ENCODE data around the gene COX8C. TPM values are rescaled to one million over a fixed set of nuclear protein-coding genes. Genes with fewer than 3 reads are reported as not detected.
A peak's percentile ranks its signal among the peaks of the same experiment; 100 is the strongest.

COX8C gene
- polyA plus RNA-seq, 2 of the 4 experiments (the other 2 are of a cell fraction) = not detected

DNA sequence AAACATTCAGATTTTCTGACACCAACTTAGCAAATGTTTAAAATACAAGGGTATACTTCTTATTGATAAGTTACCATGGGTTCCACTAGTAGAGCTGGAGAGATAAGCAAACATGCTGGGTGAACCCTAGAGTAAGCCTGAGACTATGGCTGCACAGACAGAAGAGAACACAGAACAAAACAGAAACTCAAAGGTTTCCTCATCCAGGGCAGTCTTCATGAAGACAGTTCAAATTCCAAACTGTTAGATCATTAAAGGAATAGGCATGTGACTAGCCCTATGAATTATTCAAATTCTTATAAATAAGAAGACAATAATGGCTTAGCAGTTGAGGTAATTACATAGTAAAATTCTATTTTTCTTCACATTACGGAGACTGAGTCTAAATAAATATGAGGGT is 42.2 kb upstream of the COX8C start:
- FAIRE-seq (no peak), DNase-seq (ENCODE audit: low read depth in 1 of 2, low spot score in 1 of 2) (no peak), ATAC-seq (0 out of 6 replicates have a peak, but pooled peaks of 1 of the 2 experiments have one; percentile 31)
- no peak overlapping the region for H3K4me3 ChIP-seq
- no peaks in the 10 kb centered on the region for H3K9me3 ChIP-seq
- peak overlapping the region; percentile 8; the same call in 1 of the 3 replicates for H3K4me2 ChIP-seq
- peaks cover 19% of the 10 kb centered on the region; the same call in 2 of the 3 replicates for H3K4me1 ChIP-seq
- TF ChIP-seq FOXS1 (CRISPR knock-in tag; IDR thresholded peaks at IDR 0.05) (no peak), ZNF302 (CRISPR knock-in tag; IDR thresholded peaks at IDR 0.05) (no peak), HEYL (CRISPR knock-in tag; IDR thresholded peaks at IDR 0.05) (no peak), CBX2 (IDR thresholded peaks at IDR 0.05; ENCODE audit: borderline replicate concordance, low read depth) (no peak), KDM5A (IDR thresholded peaks at IDR 0.05) (no peak), FOSB (CRISPR knock-in tag; IDR thresholded peaks at IDR 0.05) (no peak), CHD2 (IDR thresholded peaks at IDR 0.05; ENCODE audit: low read length, partially characterized antibody) (no peak), RNF2 (IDR thresholded peaks at IDR 0.05; ENCODE audit: borderline replicate concordance, low read depth) (no peak), PHF8 (IDR thresholded peaks at IDR 0.05; ENCODE audit: borderline replicate concordance, low read depth) (no peak), RARB (CRISPR knock-in tag; IDR thresholded peaks at IDR 0.05) (no peak), ZFP36 (IDR thresholded peaks at IDR 0.05; ENCODE audit: borderline replicate concordance, partially characterized antibody) (no peak), TP53 (CRISPR knock-in tag; IDR thresholded peaks at IDR 0.05) (no peak), CHD4 (IDR thresholded peaks at IDR 0.05; ENCODE audit: borderline replicate concordance) (no peak), EHMT2 (IDR thresholded peaks at IDR 0.05; ENCODE audit: low read depth) (no peak), MAZ (IDR thresholded peaks at IDR 0.05; ENCODE audit: borderline replicate concordance, low read depth, low read length) (no peak)
- TF ChIP-seq, protein P1, sequence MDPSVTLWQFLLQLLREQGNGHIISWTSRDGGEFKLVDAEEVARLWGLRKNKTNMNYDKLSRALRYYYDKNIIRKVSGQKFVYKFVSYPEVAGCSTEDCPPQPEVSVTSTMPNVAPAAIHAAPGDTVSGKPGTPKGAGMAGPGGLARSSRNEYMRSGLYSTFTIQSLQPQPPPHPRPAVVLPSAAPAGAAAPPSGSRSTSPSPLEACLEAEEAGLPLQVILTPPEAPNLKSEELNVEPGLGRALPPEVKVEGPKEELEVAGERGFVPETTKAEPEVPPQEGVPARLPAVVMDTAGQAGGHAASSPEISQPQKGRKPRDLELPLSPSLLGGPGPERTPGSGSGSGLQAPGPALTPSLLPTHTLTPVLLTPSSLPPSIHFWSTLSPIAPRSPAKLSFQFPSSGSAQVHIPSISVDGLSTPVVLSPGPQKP (IDR thresholded peaks at IDR 0.05; ENCODE audit: low read depth, low read length) = no peak
- TF ChIP-seq, protein P2, sequence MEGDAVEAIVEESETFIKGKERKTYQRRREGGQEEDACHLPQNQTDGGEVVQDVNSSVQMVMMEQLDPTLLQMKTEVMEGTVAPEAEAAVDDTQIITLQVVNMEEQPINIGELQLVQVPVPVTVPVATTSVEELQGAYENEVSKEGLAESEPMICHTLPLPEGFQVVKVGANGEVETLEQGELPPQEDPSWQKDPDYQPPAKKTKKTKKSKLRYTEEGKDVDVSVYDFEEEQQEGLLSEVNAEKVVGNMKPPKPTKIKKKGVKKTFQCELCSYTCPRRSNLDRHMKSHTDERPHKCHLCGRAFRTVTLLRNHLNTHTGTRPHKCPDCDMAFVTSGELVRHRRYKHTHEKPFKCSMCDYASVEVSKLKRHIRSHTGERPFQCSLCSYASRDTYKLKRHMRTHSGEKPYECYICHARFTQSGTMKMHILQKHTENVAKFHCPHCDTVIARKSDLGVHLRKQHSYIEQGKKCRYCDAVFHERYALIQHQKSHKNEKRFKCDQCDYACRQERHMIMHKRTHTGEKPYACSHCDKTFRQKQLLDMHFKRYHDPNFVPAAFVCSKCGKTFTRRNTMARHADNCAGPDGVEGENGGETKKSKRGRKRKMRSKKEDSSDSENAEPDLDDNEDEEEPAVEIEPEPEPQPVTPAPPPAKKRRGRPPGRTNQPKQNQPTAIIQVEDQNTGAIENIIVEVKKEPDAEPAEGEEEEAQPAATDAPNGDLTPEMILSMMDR (IDR thresholded peaks at IDR 0.05) = no peak
- no peak overlapping the region for H3K27ac ChIP-seq
- CTCF ChIA-PET = no interaction called here
- POLR2A ChIA-PET = no interaction called here
- whole genome bisulfite sequencing (ENCODE audit: missing lambda C conversion rate) = 92% methylated on average over 1 of the region's 1 CpG

DNA sequence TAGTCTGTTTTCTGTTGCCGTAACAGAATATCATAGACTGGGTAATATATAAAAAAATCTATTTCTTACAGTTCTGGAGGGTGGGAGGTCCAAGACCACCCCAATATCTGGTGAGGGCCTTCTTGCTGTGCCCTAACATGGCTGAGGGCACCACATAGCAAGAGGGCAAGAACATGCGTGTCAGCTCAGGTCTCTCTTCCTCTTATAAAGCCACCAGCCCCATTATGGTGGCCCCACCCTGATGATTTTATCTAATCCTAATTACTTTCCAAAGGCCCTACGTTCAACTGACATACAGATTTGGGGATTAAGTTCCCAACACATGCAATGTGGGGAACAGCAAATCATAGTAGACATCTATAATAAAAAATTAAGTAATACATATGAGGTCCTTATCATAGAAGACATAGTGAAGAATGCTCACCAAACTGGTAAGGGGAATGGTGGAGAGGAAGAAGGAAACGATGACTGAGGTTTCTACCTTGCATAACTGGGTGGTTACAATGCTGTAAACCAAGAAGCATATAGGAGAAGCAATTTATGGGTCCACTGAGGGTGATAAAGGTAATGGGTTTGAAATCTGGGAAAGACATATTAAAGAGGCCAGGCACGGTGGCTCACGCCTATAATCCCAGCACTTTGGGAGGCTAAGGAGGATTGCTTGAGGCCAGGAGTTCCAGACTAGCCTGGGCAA is 41.1 kb upstream of the COX8C start:
- no peak for TF ChIP-seq FOSB (CRISPR knock-in tag; IDR thresholded peaks at IDR 0.05)

DNA sequence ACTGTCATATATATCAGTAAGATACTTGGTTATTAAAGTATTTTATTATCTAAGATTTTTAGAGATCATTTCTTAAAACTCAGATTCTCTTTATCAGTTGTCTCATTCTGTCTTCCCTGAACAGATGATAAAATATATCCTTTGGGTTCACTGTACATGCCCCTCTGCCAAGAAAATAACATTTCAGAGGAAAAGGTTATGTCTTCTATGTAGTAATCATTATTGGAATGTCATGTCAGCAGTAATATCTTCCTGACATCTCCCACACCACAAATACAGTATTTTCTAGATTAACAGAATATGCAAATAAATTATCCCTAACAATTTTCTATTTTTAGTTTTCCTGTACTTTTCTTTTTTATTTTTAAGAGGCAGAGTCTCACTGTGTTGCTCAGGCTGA is 40.2 kb upstream of the COX8C start:
- ChIA-PET CTCF (no interaction called here), POLR2A (no interaction called here)
- Histone ChIP-seq H3K9me3 (no peaks in the 10 kb centered on the region), H3K4me3 (no peak overlapping the region), H3K27ac (no peak overlapping the region), H3K4me1 (peaks cover 19% of the 10 kb centered on the region; the same call in 2 of the 3 replicates), H3K4me2 (no peak overlapping the region)
- DNase-seq (ENCODE audit: low read depth in 1 of 2, low spot score in 1 of 2) = no peak
- TF ChIP-seq CEBPB (IDR thresholded peaks at IDR 0.05) (no peak), MAFK (IDR thresholded peaks at IDR 0.05; ENCODE audit: partially characterized antibody) (peak; percentile 62)
- FAIRE-seq = no peak
- no peak for ATAC-seq

More for the DNA sequence above, 41.1 kb upstream of the COX8C start:
- H3K27ac ChIP-seq = no peak overlapping the region
- H3K4me1 ChIP-seq = peaks cover 19% of the 10 kb centered on the region; the same call in 2 of the 3 replicates
- WGBS (ENCODE audit: missing lambda C conversion rate) = 92% methylated on average over 6 of the region's 6 CpGs
- ChIA-PET CTCF (no interaction called here), POLR2A (no interaction called here)
- FAIRE-seq (no peak), DNase-seq (ENCODE audit: low read depth in 1 of 2, low spot score in 1 of 2) (no peak), ATAC-seq (no peak)
- no peak overlapping the region for H3K4me2 ChIP-seq
- H3K9me3 ChIP-seq = no peaks in the 10 kb centered on the region
- H3K4me3 ChIP-seq = no peak overlapping the region
